Vagina (tissue), 2 donors: Measurements from ENCODE around the gene RIT2.

ENCODE experiments used
- CTCF ChIP-seq, 3 experiments: fragments of 450-650 bp in 2 of 3; fragments of 200-600 bp in 1 of 3; sonication (generic) in 1 of 3; IDR thresholded peaks; one replicate each; pipeline ENCODE4 v1.5.1; 2017 to 2019; ENCODE audit warnings: antibody characterized with exemption in 3 of 3, mild to moderate bottlenecking in 2 of 3, moderate library complexity in 2 of 3
- POLR2A ChIP-seq, 2 donors: fragments of 450-650 bp; IDR thresholded peaks; one replicate each; pipeline ENCODE4 v1.6.1; 2017; ENCODE audit warnings: antibody characterized with exemption in 2 of 2, mild to moderate bottlenecking in 2 of 2, moderate library complexity in 2 of 2
- POLR2AphosphoS5 ChIP-seq, 2 donors: sonication (generic); formaldehyde crosslinking; IDR thresholded peaks; one replicate each; pipeline ENCODE4 v1.9.0; 2017; ENCODE audit warnings: antibody characterized with exemption in 2 of 2, mild to moderate bottlenecking in 2 of 2, low read depth in 1 of 2; ENCODE audit not compliant: insufficient read depth in 1 of 2

DNA sequence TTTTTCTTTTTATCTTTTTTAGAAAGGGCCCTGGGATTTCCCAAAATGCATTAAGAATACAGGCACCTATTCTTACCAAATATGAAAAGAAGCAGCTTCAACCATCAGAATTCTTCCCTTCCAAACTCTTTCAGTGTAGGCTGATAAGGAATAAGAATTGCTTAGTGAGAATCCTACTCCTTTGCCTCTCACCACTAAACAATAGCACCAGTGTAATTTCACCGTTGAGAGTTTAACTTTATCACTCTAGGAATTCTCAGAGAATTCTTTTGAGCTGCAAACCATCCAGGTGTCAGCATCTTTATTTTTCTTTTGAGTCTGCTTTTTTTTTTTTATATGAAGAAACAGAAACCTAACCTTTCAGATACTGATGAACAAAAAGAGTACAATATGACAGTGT, 194.9 kb downstream of the RIT2 start:
- no peak for TF ChIP-seq POLR2AphosphoS5 (IDR thresholded peaks at IDR 0.05; ENCODE audit: insufficient read depth in 1 of 2, low read depth in 1 of 2)
- no peak for TF ChIP-seq CTCF (IDR thresholded peaks at IDR 0.05)
- no peak for TF ChIP-seq POLR2A (IDR thresholded peaks at IDR 0.05)
